ENCODE measurements around the gene UGT1A5. TPM values are rescaled to one million over a fixed set of nuclear protein-coding genes. Genes with fewer than 3 reads are reported as not detected.

Gene UGT1A5
- total RNA-seq (2014; rRNA removed; shearing (Covaris generic); ENCODE audit: low replicate concordance): not detected in 2 replicates

DNA sequence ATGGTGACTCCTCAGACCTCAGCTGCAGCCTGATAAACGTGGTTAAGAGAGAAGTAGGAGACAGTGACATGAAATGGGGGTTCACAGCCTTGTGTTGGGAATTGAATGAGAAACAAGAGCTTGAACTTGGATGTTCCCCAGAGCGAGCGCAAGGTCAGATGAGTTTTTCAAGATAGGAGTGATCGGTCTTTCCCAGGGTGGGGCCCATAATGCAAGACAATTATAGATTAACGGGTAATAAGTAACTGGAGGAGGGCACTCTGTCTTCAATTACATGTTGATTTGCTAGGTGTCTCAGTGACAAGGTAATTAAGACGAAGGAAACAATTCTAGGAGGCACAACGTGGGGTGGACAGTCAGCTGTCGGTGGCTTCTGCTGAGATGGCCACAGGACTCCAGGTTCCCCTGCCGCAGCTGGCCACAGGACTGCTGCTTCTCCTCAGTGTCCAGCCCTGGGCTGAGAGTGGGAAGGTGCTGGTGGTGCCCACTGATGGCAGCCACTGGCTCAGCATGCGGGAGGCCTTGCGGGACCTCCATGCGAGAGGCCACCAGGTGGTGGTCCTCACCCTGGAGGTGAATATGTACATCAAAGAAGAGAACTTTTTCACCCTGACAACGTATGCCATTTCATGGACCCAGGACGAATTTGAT, at the start of gene UGT1A5:
Gene UGT1A5, plus strand, starts transcription at position 297 of the 651 bp plus-strand sequence. Its CDS starts 85 bp downstream, at position 382.
- Histone ChIP-seq H3K9me3 (no peaks in the 10 kb centered on the region), H3K36me3 (no peaks in the 10 kb centered on the region), H3K27me3 (no peaks in the 10 kb centered on the region), H3K4me3 (no peak within 1 kb of the TSS)
- DNase-seq: no peak

DNA sequence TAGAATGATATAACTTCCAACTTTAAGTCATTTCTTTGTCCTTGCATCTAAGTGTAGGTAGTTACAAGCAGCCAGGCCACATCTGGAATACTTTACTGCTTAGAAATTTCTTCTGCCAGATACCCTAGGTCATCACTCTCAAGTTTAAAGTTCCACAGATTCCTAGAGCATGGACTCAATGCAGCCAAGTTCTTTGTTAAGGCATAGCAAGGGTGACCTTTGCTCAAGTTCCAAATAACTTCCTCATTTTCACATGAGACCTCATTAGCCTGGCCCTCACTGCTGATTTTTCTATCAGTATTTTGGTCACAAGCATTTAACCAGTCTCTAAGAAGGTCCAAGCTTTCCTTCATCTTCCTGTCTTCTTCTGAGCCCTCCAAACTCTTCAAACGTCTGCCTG, 48.8 kb upstream of the UGT1A5 start:
- Histone ChIP-seq H3K36me3 (no peaks in the 10 kb centered on the region), H3K4me3 (no peak overlapping the region), H3K9me3 (no peaks in the 10 kb centered on the region; the same call in 1 of the 2 replicates), H3K27me3 (no peaks in the 10 kb centered on the region; the same call in none of the 2 replicates)
- DNase-seq: no peak

GRCh38 chr2:233668605-233669260, 44.0 kb upstream of the UGT1A5 start:
- Histone ChIP-seq H3K4me3 (no peak overlapping the region), H3K9me3 (no peaks in the 10 kb centered on the region)

DNA sequence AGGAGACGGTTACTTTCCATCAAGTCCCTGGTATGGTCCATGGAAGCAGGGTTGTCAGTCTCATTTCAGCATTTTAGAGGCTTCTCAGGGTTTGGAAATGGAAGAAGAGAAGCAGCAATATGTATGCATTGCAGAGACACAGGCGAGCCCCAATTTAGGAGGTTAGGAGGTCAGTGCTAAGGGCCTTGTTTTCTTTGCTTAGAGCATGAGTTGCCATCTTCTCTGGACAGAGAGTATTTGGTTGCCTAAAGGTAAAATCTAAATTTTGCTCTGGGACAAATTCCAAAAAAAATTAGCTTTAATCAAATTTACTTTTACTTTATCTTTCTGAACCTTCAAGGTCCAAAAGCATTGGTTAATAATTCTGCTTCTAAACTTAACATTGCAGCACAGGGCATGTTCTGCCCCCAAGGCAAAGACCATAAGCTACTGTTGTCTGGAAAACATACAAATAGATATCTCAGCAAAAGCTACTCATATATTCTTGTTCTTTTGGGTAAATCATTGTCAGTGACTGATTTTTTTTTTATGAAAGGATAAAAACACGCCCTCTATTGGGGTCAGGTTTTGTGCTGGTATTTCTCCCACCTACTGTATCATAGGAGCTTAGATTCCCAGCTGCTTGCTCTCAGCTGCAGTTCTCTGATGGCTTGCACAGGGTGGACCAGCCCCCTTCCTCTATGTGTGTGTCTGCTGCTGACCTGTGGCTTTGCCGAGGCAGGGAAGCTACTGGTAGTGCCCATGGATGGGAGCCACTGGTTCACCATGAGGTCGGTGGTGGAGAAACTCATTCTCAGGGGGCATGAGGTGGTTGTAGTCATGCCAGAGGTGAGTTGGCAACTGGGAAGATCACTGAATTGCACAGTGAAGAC, 41.2 kb upstream of the UGT1A5 start, which contains the start of gene UGT1A9:
Gene UGT1A9, plus strand, starts transcription at position 609 of the 872 bp plus-strand sequence. Its CDS starts 37 bp downstream, at position 646.
- Histone ChIP-seq H3K36me3 (no peaks in the 10 kb centered on the region), H3K27me3 (no peaks in the 10 kb centered on the region; the same call in 1 of the 2 replicates), H3K9me3 (no peaks in the 10 kb centered on the region), H3K4me3 (no peak within 1 kb of the TSS)
- no peak for DNase-seq

More at GRCh38 chr2:233668605-233669260, 44.0 kb upstream of the UGT1A5 start:
- H3K36me3 ChIP-seq: no peaks in the 10 kb centered on the region
- no peak for DNase-seq
- no peaks in the 10 kb centered on the region; the same call in 1 of the 2 replicates for H3K27me3 ChIP-seq

GRCh38 chr2:233672886-233673285, 39.8 kb upstream of the UGT1A5 start:
- no peaks in the 10 kb centered on the region for H3K36me3 ChIP-seq
- no peaks in the 10 kb centered on the region; the same call in 1 of the 2 replicates for H3K27me3 ChIP-seq
- DNase-seq: no peak
- H3K9me3 ChIP-seq: no peaks in the 10 kb centered on the region
- H3K4me3 ChIP-seq: no peak overlapping the region

- Histone ChIP-seq H3K27me3 (no peaks in the 10 kb centered on the region; the same call in 1 of the 2 replicates), H3K36me3 (no peaks in the 10 kb centered on the region), H3K9me3 (no peaks in the 10 kb centered on the region), H3K4me3 (no peak overlapping the region)
- DNase-seq: no peak
Observed at GRCh38 chr2:233673896-233674295, 38.8 kb upstream of the UGT1A5 start.

- DNase-seq: no peak
- Histone ChIP-seq H3K36me3 (no peaks in the 10 kb centered on the region), H3K27me3 (no peaks in the 10 kb centered on the region), H3K4me3 (no peak overlapping the region), H3K9me3 (no peaks in the 10 kb centered on the region)
Observed at GRCh38 chr2:233674314-233674713, 38.4 kb upstream of the UGT1A5 start.

DNA sequence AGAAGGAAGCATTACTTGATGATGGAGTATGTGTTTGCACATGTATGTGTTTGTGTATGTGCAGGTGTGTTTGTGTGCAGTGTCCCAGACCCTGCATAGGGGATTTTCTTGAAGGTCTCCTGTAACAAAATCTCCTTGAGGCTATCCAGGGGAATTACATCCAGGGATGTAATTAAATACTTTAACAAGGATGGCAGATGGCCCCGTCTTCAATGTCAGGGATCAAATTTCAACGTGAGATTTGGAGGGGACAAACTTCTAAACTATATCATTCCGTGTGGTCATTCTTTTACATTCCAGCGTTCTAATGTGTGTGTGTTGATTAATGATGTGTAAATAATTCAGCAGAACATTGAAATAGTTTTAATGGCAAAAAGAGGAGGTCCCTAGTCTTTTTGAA, 37.7 kb upstream of the UGT1A5 start:
- no peaks in the 10 kb centered on the region for H3K9me3 ChIP-seq
- H3K4me3 ChIP-seq: no peak overlapping the region
- H3K36me3 ChIP-seq: no peaks in the 10 kb centered on the region
- no peaks in the 10 kb centered on the region for H3K27me3 ChIP-seq
- DNase-seq: no peak

GRCh38 chr2:233676046-233676445, 36.7 kb upstream of the UGT1A5 start:
- H3K4me3 ChIP-seq: no peak overlapping the region
- no peaks in the 10 kb centered on the region for H3K9me3 ChIP-seq
- H3K36me3 ChIP-seq: no peaks in the 10 kb centered on the region
- H3K27me3 ChIP-seq: no peaks in the 10 kb centered on the region
- peak; percentile 19 for DNase-seq

GRCh38 chr2:233679196-233679595, 33.5 kb upstream of the UGT1A5 start:
- H3K9me3 ChIP-seq: no peaks in the 10 kb centered on the region

GRCh38 chr2:233680361-233681045, 32.2 kb upstream of the UGT1A5 start:
- DNase-seq: no peak
- H3K27me3 ChIP-seq: no peaks in the 10 kb centered on the region
- H3K9me3 ChIP-seq: no peaks in the 10 kb centered on the region
- no peaks in the 10 kb centered on the region for H3K36me3 ChIP-seq
- no peak overlapping the region for H3K4me3 ChIP-seq

More at GRCh38 chr2:233679196-233679595, 33.5 kb upstream of the UGT1A5 start:
- no peaks in the 10 kb centered on the region for H3K27me3 ChIP-seq
- no peak for DNase-seq
- no peaks in the 10 kb centered on the region for H3K36me3 ChIP-seq
- no peak overlapping the region for H3K4me3 ChIP-seq

DNA sequence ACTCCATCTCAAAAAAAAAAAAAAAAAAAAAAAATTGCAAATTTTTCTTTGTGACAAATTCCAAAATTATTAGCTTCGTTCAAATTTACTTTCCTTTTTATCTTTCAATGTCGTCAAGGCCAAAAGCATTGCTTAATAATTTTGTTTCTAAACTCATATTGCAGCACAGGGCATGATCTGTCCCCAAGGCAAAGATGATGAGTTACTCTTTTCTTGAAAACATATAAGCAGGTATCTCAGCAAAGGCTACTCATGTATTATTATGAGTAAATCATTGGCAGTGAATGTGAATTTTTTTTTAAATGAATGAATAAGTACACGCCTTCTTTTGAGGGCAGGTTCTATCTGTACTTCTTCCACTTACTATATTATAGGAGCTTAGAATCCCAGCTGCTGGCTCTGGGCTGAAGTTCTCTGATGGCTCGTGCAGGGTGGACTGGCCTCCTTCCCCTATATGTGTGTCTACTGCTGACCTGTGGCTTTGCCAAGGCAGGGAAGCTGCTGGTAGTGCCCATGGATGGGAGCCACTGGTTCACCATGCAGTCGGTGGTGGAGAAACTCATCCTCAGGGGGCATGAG, 31.1 kb upstream of the UGT1A5 start, which contains the start of gene UGT1A7:
Gene UGT1A7, plus strand, starts transcription at position 381 of the 579 bp plus-strand sequence. Its CDS starts 37 bp downstream, at position 418.
- no peaks in the 10 kb centered on the region for H3K9me3 ChIP-seq
- no peak for DNase-seq
- no peak within 1 kb of the TSS for H3K4me3 ChIP-seq
- H3K27me3 ChIP-seq: no peaks in the 10 kb centered on the region
- H3K36me3 ChIP-seq: no peaks in the 10 kb centered on the region

DNA sequence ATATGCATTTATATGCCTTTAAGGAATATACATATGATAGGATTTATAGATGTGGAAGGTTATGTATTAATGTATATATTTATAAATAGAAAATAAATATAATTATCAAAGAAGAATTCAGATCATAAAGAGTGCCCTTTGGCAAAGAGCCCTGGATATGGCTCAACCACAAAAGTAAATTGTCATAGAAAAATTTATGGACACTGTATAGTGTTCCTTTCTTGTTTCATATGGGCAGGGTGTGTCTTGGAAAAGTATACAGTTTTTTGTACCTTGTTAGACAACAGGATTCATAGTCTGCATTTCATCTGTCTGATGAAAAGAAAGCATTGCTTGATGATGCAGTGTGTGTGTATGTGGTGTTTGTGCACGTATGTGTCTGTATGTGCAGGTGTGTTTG, 28.1 kb upstream of the UGT1A5 start:
- no peaks in the 10 kb centered on the region; the same call in 1 of the 2 replicates for H3K27me3 ChIP-seq
- 0 out of 2 replicates have a peak, but pooled peaks cover 2% of the 10 kb centered on the region for H3K9me3 ChIP-seq
- H3K36me3 ChIP-seq: no peaks in the 10 kb centered on the region
- no peak overlapping the region for H3K4me3 ChIP-seq
- DNase-seq: no peak

DNA sequence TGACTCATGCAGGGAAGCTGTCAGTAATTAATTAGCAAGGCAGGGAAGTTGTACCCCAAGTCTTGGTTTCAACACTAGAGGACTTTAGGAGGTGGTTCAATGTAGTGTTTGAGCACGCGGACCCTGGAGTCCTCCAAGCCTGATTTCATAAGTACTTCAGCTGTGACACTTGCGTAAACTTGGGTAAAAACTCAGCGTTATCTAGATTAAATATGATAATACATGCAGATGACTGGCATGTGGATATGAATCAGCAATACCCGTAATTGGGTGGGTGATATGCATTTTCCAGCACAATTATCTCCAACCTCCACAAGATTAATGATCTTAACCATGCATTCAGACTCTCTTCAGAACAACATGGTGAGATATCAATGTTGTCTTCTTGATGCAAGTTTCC, 25.8 kb upstream of the UGT1A5 start:
- Histone ChIP-seq H3K27me3 (no peaks in the 10 kb centered on the region; the same call in 1 of the 2 replicates), H3K9me3 (0 out of 2 replicates have a peak, but pooled peaks cover 2% of the 10 kb centered on the region), H3K4me3 (no peak overlapping the region), H3K36me3 (no peaks in the 10 kb centered on the region)
- no peak for DNase-seq

DNA sequence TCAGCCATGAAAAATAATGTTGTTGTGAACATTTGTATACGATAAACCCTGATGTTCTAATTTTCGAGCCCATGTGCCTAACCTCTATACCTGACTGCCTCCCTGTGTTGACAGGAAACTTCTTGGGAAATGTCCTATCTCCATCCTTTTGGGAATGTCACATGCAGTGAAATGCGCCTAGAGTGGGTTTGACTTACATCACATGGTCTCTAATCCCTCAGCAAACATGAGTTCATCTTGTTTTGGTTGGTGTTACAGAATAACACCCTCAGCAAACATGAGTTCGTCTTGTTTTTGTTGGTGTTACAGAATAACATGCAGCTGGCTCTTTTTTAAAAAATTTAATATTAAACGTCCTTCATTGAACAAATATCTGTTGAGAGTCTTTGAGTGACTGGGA, 24.4 kb upstream of the UGT1A5 start:
- H3K9me3 ChIP-seq: 0 out of 2 replicates have a peak, but pooled peaks cover 2% of the 10 kb centered on the region
- H3K4me3 ChIP-seq: no peak overlapping the region
- H3K27me3 ChIP-seq: no peaks in the 10 kb centered on the region; the same call in 1 of the 2 replicates
- H3K36me3 ChIP-seq: no peaks in the 10 kb centered on the region
- no peak for DNase-seq

DNA sequence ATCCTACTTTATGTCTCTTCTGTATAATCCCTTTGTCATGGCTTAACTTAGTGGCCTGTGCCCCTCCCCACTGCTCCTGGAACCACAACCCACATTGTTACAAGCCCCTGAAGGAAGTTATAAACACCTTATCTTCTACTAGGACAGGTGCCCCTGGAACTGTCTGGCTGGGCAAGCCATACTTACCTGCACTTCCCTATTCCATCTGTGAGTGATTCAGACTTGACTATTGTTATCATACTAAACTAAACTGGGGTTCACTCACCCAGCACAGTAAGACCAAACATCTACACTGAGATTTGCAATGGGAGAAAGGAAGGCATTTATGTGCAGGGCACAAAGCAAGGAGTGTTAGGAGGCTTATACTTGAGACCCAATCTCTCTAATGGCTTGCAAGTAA, 23.7 kb upstream of the UGT1A5 start:
- H3K27me3 ChIP-seq: no peaks in the 10 kb centered on the region; the same call in 1 of the 2 replicates
- H3K9me3 ChIP-seq: 0 out of 2 replicates have a peak, but pooled peaks cover 2% of the 10 kb centered on the region
- no peaks in the 10 kb centered on the region for H3K36me3 ChIP-seq
- DNase-seq: no peak
- no peak overlapping the region for H3K4me3 ChIP-seq

Measured in MG63 (cell line).